GM23338 (cell line): Measurements from ENCODE around the gene CDK7. TPM values are rescaled to one million over a fixed set of nuclear protein-coding genes. Genes with fewer than 3 reads are reported as not detected.

Experiments
- ATAC-seq: fragments of 200-7000 bp; cut with Tn5 transposase; 3 replicates; pipeline ENCODE4 v1.9.1; 2020
- DNase-seq: peaks from one replicate; pipeline ENCODE4 v3.0.0-alpha.2; 2015; ENCODE audit warnings: low spot score
- H2AFZ ChIP-seq: fragments of 200-600 bp; sonication (generic); 2 replicates; pipeline ENCODE4 v1.8.0; 2016; ENCODE audit warnings: antibody characterized with exemption, mild to moderate bottlenecking, moderate library complexity
- H3F3A ChIP-seq: fragments of 200-600 bp; sonication (generic); replicated peaks from 2 replicates; pipeline ENCODE4 v1.8.0; 2017; ENCODE audit warnings: antibody characterized with exemption, mixed run types, low read depth
- H3K27ac ChIP-seq: fragments of 200-600 bp; sonication (generic); 2 replicates; pipeline ENCODE4 v1.6.1; 2016; ENCODE audit warnings: low read depth
- H3K27me3 ChIP-seq: fragments of 200-600 bp; sonication (generic); 2 replicates; pipeline ENCODE4 v1.8.0; 2016; ENCODE audit warnings: mild to moderate bottlenecking, mixed run types, moderate library complexity; ENCODE audit not compliant: insufficient read depth
- H3K36me3 ChIP-seq: fragments of 200-600 bp; sonication (generic); 2 replicates; pipeline ENCODE4 v1.8.0; 2016; ENCODE audit warnings: mild to moderate bottlenecking; ENCODE audit not compliant: insufficient read depth
- H3K4me1 ChIP-seq: fragments of 200-600 bp; sonication (generic); 2 replicates; pipeline ENCODE4 v1.8.0; 2016; ENCODE audit warnings: mild to moderate bottlenecking, moderate library complexity; ENCODE audit not compliant: insufficient read depth
- H3K4me2 ChIP-seq: fragments of 200-600 bp; sonication (generic); 2 replicates; pipeline ENCODE4 v1.7.1; 2017; ENCODE audit warnings: mixed run types
- H3K4me3 ChIP-seq: fragments of 200-600 bp; sonication (generic); 2 replicates; pipeline ENCODE4 v1.6.1; 2016; ENCODE audit warnings: mixed run types
- H3K79me2 ChIP-seq: fragments of 200-600 bp; sonication (generic); replicated peaks from 2 replicates; pipeline ENCODE4 v1.8.0; 2017; ENCODE audit warnings: mild to moderate bottlenecking; ENCODE audit not compliant: insufficient read depth
- H3K9me2 ChIP-seq: fragments of 200-600 bp; sonication (generic); 2 replicates; pipeline ENCODE4 v1.8.0; 2017; ENCODE audit not compliant: insufficient read depth
- H4K20me1 ChIP-seq: fragments of 200-600 bp; sonication (generic); replicated peaks from 2 replicates; pipeline ENCODE4 v1.8.0; 2017; ENCODE audit warnings: mild to moderate bottlenecking; ENCODE audit not compliant: insufficient read depth
- H3K27ac Mint-ChIP-seq: 2 replicates; pipeline ENCODE4 v1.8.0; 2020; ENCODE audit warnings: inconsistent platforms, mild to moderate bottlenecking, moderate library complexity, mixed read lengths
- H3K27me3 Mint-ChIP-seq: 3 replicates; pipeline ENCODE4 v1.8.0; 2022; ENCODE audit warnings: low read depth, mild to moderate bottlenecking, moderate library complexity, mixed read lengths, inconsistent platforms; ENCODE audit not compliant: insufficient read depth, poor library complexity
- H3K36me3 Mint-ChIP-seq: 3 replicates; pipeline ENCODE4 v1.8.0; 2021; ENCODE audit warnings: low read depth, mild to moderate bottlenecking, inconsistent platforms, moderate library complexity, mixed read lengths
- H3K4me1 Mint-ChIP-seq: 3 replicates; pipeline ENCODE4 v1.8.0; 2020; ENCODE audit warnings: mild to moderate bottlenecking, inconsistent platforms, mixed read lengths
- H3K4me3 Mint-ChIP-seq: 3 replicates; pipeline ENCODE4 v1.8.0; 2021; ENCODE audit warnings: moderate library complexity, mild to moderate bottlenecking, inconsistent platforms, mixed read lengths
- H3K9me3 Mint-ChIP-seq: 3 replicates; pipeline ENCODE4 v1.8.0; 2020; ENCODE audit warnings: moderate library complexity, mild to moderate bottlenecking, inconsistent platforms, mixed read lengths
- CREB1 ChIP-seq: fragments of 250-450 bp; sonication (Bioruptor Pico); IDR thresholded peaks from 2 replicates; pipeline ENCODE4 v1.5.0; 2020; ENCODE audit warnings: low read depth, mild to moderate bottlenecking, moderate library complexity
- EZH2 ChIP-seq: fragments of 200-600 bp; sonication (generic); IDR thresholded peaks from one replicate; pipeline ENCODE4 v1.8.0; 2017; ENCODE audit warnings: antibody characterized with exemption, mild to moderate bottlenecking, low read depth; ENCODE audit not compliant: unreplicated experiment
- EZH2phosphoT487 ChIP-seq: fragments of 200-600 bp; sonication (generic); IDR thresholded peaks from one replicate; pipeline ENCODE4 v1.8.1; 2018; ENCODE audit warnings: antibody characterized with exemption; ENCODE audit not compliant: unreplicated experiment
- JUNB ChIP-seq: IDR thresholded peaks from one replicate; pipeline ENCODE4 v1.6.1; 2016; ENCODE audit warnings: antibody characterized with exemption; ENCODE audit not compliant: unreplicated experiment
- NANOG ChIP-seq: IDR thresholded peaks from 2 replicates; pipeline ENCODE4 v1.6.1; 2016; ENCODE audit warnings: antibody characterized with exemption, borderline replicate concordance
- POLR2AphosphoS5 ChIP-seq: IDR thresholded peaks from 2 replicates; pipeline ENCODE4 v1.6.1; 2016; ENCODE audit warnings: antibody characterized with exemption, low read depth
- STAT1 ChIP-seq: IDR thresholded peaks from one replicate; pipeline ENCODE4 v1.6.1; 2016; ENCODE audit warnings: antibody characterized with exemption; ENCODE audit not compliant: unreplicated experiment
- ZNF114 ChIP-seq: fragments of 250-450 bp; sonication (Bioruptor Pico); IDR thresholded peaks from 2 replicates; pipeline ENCODE4 v1.5.0; 2020; ENCODE audit warnings: mild to moderate bottlenecking, moderate library complexity
- ZNF331 ChIP-seq: fragments of 250-450 bp; sonication (Bioruptor Pico); IDR thresholded peaks from 2 replicates; pipeline ENCODE4 v1.5.0; 2020; ENCODE audit warnings: low read depth, mild to moderate bottlenecking, moderate library complexity
- polyA plus RNA-seq: library from polyadenylated mRNA; unstranded; fragments of >200 nt; fragmentation: Nextera tagmentation; extraction: Ambion mirVana; gene quantifications from 2 replicates; pipeline ENCODE4 v1.2.1, GENCODE V29; 2016
- total RNA-seq: library from RNA; depleted of rRNA; stranded (reverse); fragments of >200 nt; shearing (Covaris generic); gene quantifications from 2 replicates; pipeline ENCODE4 v1.2.3, GENCODE V29; 2014
- TF ChIP-seq, protein P1 (sequence below): IDR thresholded peaks from 2 replicates; pipeline ENCODE4 v1.6.1; 2016; ENCODE audit warnings: antibody characterized with exemption
- TF ChIP-seq, protein P2 (sequence below): IDR thresholded peaks from one replicate; pipeline ENCODE4 v1.6.1; 2018; ENCODE audit warnings: antibody characterized with exemption; ENCODE audit not compliant: unreplicated experiment
- TF ChIP-seq, protein P3 (sequence below), 2 experiments: fragments of 200-600 bp in 1 of 2; sonication (generic) in 1 of 2; conservative IDR thresholded peaks; 2 replicates each; pipeline versions ENCODE4 v1.5.1 to v1.6.1; 2016 to 2017; ENCODE audit warnings: antibody characterized with exemption in 2 of 2, low read depth in 2 of 2, mild to moderate bottlenecking in 2 of 2, moderate library complexity in 1 of 2

Gene CDK7
- total and polyA plus RNA-seq, 2 experiments from 2014 or later: 78.4 to 80.7 TPM

DNA sequence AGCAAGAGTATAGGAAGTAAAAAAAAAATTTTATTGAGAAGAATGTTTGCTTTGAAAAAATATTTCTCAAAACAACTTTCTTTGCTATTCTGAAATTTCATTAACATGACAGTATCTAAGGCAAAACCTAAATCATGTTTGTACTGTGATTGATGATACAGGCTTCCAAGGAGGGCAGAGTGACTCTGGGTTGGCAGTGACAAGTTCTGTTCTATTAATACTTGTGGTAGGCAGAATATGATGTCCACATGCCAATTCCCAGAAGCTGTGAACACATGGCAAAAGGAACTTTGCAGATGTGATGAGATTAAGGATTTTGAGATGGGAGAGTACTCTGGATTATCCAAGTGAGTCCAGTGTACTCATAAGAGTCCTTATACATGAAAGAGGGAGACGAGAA lies 81.3 kb downstream of the CDK7 start:
- H3K4me3 Mint-ChIP-seq: no peak overlapping the region
- Histone ChIP-seq H3K9me2 (no peaks in the 10 kb centered on the region), H3K4me1 (no peaks in the 10 kb centered on the region), H3K4me2 (no peak overlapping the region), H3K79me2 (no peaks in the 10 kb centered on the region), H2AFZ (no peak overlapping the region), H3K4me3 (no peak overlapping the region), H4K20me1 (no peaks in the 10 kb centered on the region), H3F3A (no peaks in the 10 kb centered on the region), H3K27ac (no peak overlapping the region), H3K36me3 (no peaks in the 10 kb centered on the region), H3K27me3 (no peaks in the 10 kb centered on the region)
- ATAC-seq (no peak), DNase-seq (no peak)
- H3K36me3 Mint-ChIP-seq: peaks cover 4% of the 10 kb centered on the region; the same call in 2 of the 3 replicates
- H3K27ac Mint-ChIP-seq: no peak overlapping the region
- peaks cover 1% of the 10 kb centered on the region for H3K27me3 Mint-ChIP-seq
- 0 out of 3 replicates have a peak, but pooled peaks cover 3% of the 10 kb centered on the region for H3K4me1 Mint-ChIP-seq
- TF ChIP-seq NANOG (no peak), CREB1 (no peak), EZH2 (no peak), STAT1 (no peak), POLR2AphosphoS5 (no peak), JUNB (no peak), ZNF331 (CRISPR knock-in tag) (no peak), ZNF114 (CRISPR knock-in tag) (no peak), EZH2phosphoT487 (no peak)
- TF ChIP-seq, protein P1, sequence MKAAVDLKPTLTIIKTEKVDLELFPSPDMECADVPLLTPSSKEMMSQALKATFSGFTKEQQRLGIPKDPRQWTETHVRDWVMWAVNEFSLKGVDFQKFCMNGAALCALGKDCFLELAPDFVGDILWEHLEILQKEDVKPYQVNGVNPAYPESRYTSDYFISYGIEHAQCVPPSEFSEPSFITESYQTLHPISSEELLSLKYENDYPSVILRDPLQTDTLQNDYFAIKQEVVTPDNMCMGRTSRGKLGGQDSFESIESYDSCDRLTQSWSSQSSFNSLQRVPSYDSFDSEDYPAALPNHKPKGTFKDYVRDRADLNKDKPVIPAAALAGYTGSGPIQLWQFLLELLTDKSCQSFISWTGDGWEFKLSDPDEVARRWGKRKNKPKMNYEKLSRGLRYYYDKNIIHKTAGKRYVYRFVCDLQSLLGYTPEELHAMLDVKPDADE: no peak
- TF ChIP-seq, protein P2, sequence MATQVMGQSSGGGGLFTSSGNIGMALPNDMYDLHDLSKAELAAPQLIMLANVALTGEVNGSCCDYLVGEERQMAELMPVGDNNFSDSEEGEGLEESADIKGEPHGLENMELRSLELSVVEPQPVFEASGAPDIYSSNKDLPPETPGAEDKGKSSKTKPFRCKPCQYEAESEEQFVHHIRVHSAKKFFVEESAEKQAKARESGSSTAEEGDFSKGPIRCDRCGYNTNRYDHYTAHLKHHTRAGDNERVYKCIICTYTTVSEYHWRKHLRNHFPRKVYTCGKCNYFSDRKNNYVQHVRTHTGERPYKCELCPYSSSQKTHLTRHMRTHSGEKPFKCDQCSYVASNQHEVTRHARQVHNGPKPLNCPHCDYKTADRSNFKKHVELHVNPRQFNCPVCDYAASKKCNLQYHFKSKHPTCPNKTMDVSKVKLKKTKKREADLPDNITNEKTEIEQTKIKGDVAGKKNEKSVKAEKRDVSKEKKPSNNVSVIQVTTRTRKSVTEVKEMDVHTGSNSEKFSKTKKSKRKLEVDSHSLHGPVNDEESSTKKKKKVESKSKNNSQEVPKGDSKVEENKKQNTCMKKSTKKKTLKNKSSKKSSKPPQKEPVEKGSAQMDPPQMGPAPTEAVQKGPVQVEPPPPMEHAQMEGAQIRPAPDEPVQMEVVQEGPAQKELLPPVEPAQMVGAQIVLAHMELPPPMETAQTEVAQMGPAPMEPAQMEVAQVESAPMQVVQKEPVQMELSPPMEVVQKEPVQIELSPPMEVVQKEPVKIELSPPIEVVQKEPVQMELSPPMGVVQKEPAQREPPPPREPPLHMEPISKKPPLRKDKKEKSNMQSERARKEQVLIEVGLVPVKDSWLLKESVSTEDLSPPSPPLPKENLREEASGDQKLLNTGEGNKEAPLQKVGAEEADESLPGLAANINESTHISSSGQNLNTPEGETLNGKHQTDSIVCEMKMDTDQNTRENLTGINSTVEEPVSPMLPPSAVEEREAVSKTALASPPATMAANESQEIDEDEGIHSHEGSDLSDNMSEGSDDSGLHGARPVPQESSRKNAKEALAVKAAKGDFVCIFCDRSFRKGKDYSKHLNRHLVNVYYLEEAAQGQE: no peak
- TF ChIP-seq, protein P3, sequence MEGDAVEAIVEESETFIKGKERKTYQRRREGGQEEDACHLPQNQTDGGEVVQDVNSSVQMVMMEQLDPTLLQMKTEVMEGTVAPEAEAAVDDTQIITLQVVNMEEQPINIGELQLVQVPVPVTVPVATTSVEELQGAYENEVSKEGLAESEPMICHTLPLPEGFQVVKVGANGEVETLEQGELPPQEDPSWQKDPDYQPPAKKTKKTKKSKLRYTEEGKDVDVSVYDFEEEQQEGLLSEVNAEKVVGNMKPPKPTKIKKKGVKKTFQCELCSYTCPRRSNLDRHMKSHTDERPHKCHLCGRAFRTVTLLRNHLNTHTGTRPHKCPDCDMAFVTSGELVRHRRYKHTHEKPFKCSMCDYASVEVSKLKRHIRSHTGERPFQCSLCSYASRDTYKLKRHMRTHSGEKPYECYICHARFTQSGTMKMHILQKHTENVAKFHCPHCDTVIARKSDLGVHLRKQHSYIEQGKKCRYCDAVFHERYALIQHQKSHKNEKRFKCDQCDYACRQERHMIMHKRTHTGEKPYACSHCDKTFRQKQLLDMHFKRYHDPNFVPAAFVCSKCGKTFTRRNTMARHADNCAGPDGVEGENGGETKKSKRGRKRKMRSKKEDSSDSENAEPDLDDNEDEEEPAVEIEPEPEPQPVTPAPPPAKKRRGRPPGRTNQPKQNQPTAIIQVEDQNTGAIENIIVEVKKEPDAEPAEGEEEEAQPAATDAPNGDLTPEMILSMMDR (conservative IDR thresholded peaks at IDR 0.05; ENCODE audit: low read depth in 2 of 2): no peak
- no peaks in the 10 kb centered on the region for H3K9me3 Mint-ChIP-seq
